CD14-positive monocyte (primary cell): ENCODE results near the gene C8G. TPM values are rescaled to one million over a fixed set of nuclear protein-coding genes. Genes with fewer than 3 reads are reported as not detected.

Experiments used
- DNase-seq, 3 donors: peaks; one replicate each; pipeline ENCODE4 v3.0.0-alpha.2; 2011 to 2022
- H2AFZ ChIP-seq: 2 replicates; pipeline ENCODE4 v1.6.0; 2012; ENCODE audit warnings: mild to moderate bottlenecking, low read depth, low read length, inconsistent platforms; ENCODE audit not compliant: insufficient read depth, poor library complexity, severe bottlenecking
- H3K27ac ChIP-seq, 2 donors: 1 replicate in 1 of 2; 2 replicates in 1 of 2; pipeline ENCODE4 v1.5.1; 2012 to 2013; ENCODE audit warnings: low read length in 2 of 2, control low read depth in 1 of 2, inconsistent platforms in 1 of 2, low read depth in 1 of 2, mild to moderate bottlenecking in 1 of 2
- H3K27me3 ChIP-seq, 2 donors: one replicate each; pipeline versions ENCODE4 v1.6.0 to v1.6.1; 2011 to 2013; ENCODE audit warnings: low read length in 2 of 2; ENCODE audit not compliant: control insufficient read depth in 2 of 2, insufficient read depth in 2 of 2
- H3K36me3 ChIP-seq, 2 donors: replicated peaks in 1 of 2; 1 replicate in 1 of 2; 2 replicates in 1 of 2; pipeline versions ENCODE4 v1.5.1 to v1.6.1; 2012 to 2013; ENCODE audit warnings: low read length in 2 of 2, control low read depth in 1 of 2, inconsistent platforms in 1 of 2, mild to moderate bottlenecking in 1 of 2; ENCODE audit not compliant: insufficient read depth in 2 of 2, control insufficient read depth in 1 of 2
- H3K4me1 ChIP-seq, 2 donors: 1 replicate in 1 of 2; 2 replicates in 1 of 2; pipeline versions ENCODE4 v1.5.1 to v1.6.1; 2012 to 2013; ENCODE audit warnings: low read length in 2 of 2, control low read depth in 1 of 2, inconsistent platforms in 1 of 2, mild to moderate bottlenecking in 1 of 2, moderate library complexity in 1 of 2; ENCODE audit not compliant: insufficient read depth in 2 of 2, control insufficient read depth in 1 of 2
- H3K4me2 ChIP-seq: replicated peaks from 2 replicates; pipeline ENCODE3; 2012; ENCODE audit warnings: low read length, moderate library complexity, mild to moderate bottlenecking; ENCODE audit not compliant: poor library complexity, severe bottlenecking; ENCODE audit errors: extremely low read depth
- H3K4me3 ChIP-seq, 3 experiments: fragments of 200-600 bp in 1 of 3; sonication (generic) in 1 of 3; replicated peaks in 1 of 3; 1 replicate in 2 of 3; 2 replicates in 1 of 3; pipeline ENCODE4 v1.5.1; 2011 to 2013; ENCODE audit warnings: low read length in 3 of 3, mild to moderate bottlenecking in 3 of 3, control low read depth in 2 of 3, low read depth in 2 of 3, inconsistent platforms in 1 of 3, moderate library complexity in 1 of 3
- H3K79me2 ChIP-seq: 2 replicates; pipeline ENCODE4 v1.6.0; 2012; ENCODE audit warnings: mild to moderate bottlenecking, control low read depth, inconsistent platforms, low read length, moderate library complexity; ENCODE audit not compliant: insufficient read depth
- H3K9ac ChIP-seq: 2 replicates; pipeline ENCODE4 v1.6.0; 2017; ENCODE audit warnings: low read length, mild to moderate bottlenecking; ENCODE audit not compliant: insufficient read depth, poor library complexity, severe bottlenecking
- H3K9me3 ChIP-seq, 2 donors: replicated peaks in 1 of 2; 1 replicate in 1 of 2; 2 replicates in 1 of 2; pipeline versions ENCODE4 v1.5.1 to v1.6.1; 2012 to 2013; ENCODE audit warnings: low read length in 2 of 2, control low read depth in 1 of 2; ENCODE audit not compliant: control insufficient read depth in 1 of 2, insufficient read depth in 1 of 2
- H4K20me1 ChIP-seq: 2 replicates; pipeline ENCODE4 v1.6.0; 2012; ENCODE audit warnings: mild to moderate bottlenecking, low read length, control low read depth, moderate library complexity; ENCODE audit not compliant: insufficient read depth
- H3K27ac Mint-ChIP-seq, 7 donors: one replicate each; pipeline ENCODE4 v1.8.0; 2020; ENCODE audit warnings: mild to moderate bottlenecking in 7 of 7, mixed read lengths in 7 of 7, moderate library complexity in 6 of 7, inconsistent platforms in 2 of 7
- H3K27me3 Mint-ChIP-seq, 3 donors: one replicate each; pipeline ENCODE4 v1.8.0; 2021 to 2022; ENCODE audit warnings: low read depth in 3 of 3, mild to moderate bottlenecking in 3 of 3, mixed read lengths in 3 of 3, moderate library complexity in 3 of 3, inconsistent platforms in 1 of 3
- H3K36me3 Mint-ChIP-seq, 2 donors: one replicate each; pipeline ENCODE4 v1.8.0; 2020; ENCODE audit warnings: mixed read lengths in 2 of 2, inconsistent platforms in 1 of 2, mild to moderate bottlenecking in 1 of 2
- H3K4me1 Mint-ChIP-seq: one replicate; pipeline ENCODE4 v1.8.0; 2020; ENCODE audit warnings: mild to moderate bottlenecking, mixed read lengths
- H3K4me3 Mint-ChIP-seq, 2 donors: one replicate each; pipeline ENCODE4 v1.8.0; 2020; ENCODE audit warnings: mild to moderate bottlenecking in 2 of 2, mixed read lengths in 2 of 2, moderate library complexity in 1 of 2
- H3K9me3 Mint-ChIP-seq, 7 donors: one replicate each; pipeline ENCODE4 v1.8.0; 2020 to 2022; ENCODE audit warnings: mixed read lengths in 7 of 7, mild to moderate bottlenecking in 6 of 7, moderate library complexity in 6 of 7, inconsistent platforms in 2 of 7
- WGBS: methylation state at CpG from one replicate; pipeline ENCODE4 v1.1.5; 2013; ENCODE audit warnings: missing lambda C conversion rate; ENCODE audit not compliant: insufficient coverage; 5-methylcytosine and 5-hydroxymethylcytosine counted together
- intact Hi-C, 2 donors: fragments of 100-400 bp; cut with micrococcal nuclease; formaldehyde crosslinking; loops; one replicate each; pipeline versions ENCODE4 v1.15.0 to v1.15.1; 2023
- polyA plus RNA-seq, 3 donors: library from polyadenylated mRNA; depleted of rRNA in 1 of 3; unstranded in 2 of 3; stranded (reverse) in 1 of 3; fragments of 300-500 nt in 2 of 3; fragments of >200 nt in 1 of 3; fragmentation: Illumina TruSeq in 2 of 3; gene quantifications; 1 replicate in 2 of 3; 2 replicates in 1 of 3; pipeline ENCODE4 v1.2.3, GENCODE V29; 2012 to 2021
- TF ChIP-seq, protein P1 (sequence below): fragments of 200-600 bp; IDR thresholded peaks from one replicate; pipeline ENCODE4 v1.8.0; 2022; ENCODE audit warnings: antibody characterized with exemption, mild to moderate bottlenecking

Gene C8G
- polyA plus RNA-seq, 3 donors = 0.55 to 0.72 TPM; not detected in 1

DNA sequence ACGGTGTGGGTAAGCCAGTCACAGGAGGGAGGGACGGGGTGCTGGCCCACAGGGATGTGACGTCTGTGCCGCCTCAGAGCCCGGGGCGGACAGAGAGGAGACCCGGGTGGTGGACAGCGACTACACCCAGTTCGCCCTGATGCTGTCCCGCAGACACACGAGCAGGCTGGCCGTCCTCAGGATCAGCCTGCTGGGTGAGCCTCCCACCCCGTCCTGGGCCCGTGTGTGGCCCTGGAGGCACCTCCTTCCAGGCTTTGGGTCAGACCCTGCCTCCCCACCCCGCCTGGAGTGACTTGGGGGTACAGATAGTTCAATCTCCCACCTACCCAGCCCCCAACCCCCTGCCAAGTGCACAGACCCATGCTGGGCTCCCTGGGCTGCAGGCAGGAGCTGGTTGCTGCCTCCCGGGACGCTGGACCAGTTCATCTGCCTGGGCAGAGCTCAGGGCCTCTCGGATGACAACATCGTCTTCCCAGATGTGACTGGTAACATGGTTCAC, 8.8 kb downstream of the C8G start:
- Mint-ChIP-seq H3K27me3 (peaks cover 0 to 5% (median 0%) of the 10 kb centered on the region in 3 donors), H3K4me1 (peaks cover 5% of the 10 kb centered on the region), H3K27ac (no peak overlapping the region), H3K36me3 (no peaks in the 10 kb centered on the region), H3K4me3 (no peak overlapping the region), H3K9me3 (peaks cover 0 to 5% (median 3%) of the 10 kb centered on the region in 7 donors)
- H3K9ac ChIP-seq = no peak overlapping the region
- no peak overlapping the region for H3K4me2 ChIP-seq
- no peaks in the 10 kb centered on the region for H3K79me2 ChIP-seq
- no peak overlapping the region for H2AFZ ChIP-seq
- no peaks in the 10 kb centered on the region for H3K27me3 ChIP-seq
- no peak overlapping the region for H3K27ac ChIP-seq
- no peaks in the 10 kb centered on the region for H3K9me3 ChIP-seq
- TF ChIP-seq, protein P1, sequence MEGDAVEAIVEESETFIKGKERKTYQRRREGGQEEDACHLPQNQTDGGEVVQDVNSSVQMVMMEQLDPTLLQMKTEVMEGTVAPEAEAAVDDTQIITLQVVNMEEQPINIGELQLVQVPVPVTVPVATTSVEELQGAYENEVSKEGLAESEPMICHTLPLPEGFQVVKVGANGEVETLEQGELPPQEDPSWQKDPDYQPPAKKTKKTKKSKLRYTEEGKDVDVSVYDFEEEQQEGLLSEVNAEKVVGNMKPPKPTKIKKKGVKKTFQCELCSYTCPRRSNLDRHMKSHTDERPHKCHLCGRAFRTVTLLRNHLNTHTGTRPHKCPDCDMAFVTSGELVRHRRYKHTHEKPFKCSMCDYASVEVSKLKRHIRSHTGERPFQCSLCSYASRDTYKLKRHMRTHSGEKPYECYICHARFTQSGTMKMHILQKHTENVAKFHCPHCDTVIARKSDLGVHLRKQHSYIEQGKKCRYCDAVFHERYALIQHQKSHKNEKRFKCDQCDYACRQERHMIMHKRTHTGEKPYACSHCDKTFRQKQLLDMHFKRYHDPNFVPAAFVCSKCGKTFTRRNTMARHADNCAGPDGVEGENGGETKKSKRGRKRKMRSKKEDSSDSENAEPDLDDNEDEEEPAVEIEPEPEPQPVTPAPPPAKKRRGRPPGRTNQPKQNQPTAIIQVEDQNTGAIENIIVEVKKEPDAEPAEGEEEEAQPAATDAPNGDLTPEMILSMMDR = no peak
- no peaks in the 10 kb centered on the region for H3K36me3 ChIP-seq
- no peaks in the 10 kb centered on the region for H4K20me1 ChIP-seq
- no peak overlapping the region for H3K4me3 ChIP-seq
- 92% methylated on average over 17 of the region's 19 CpGs for WGBS
- H3K4me1 ChIP-seq = peaks cover 13 to 15% of the 10 kb centered on the region in 2 donors
- intact Hi-C loops = loop anchor here in 1 of 2 donors (5.0 kb wide), 1 partner anchor 107 kb away; the partner anchor contains the start of gene PHPT1
- no peak for DNase-seq

DNA sequence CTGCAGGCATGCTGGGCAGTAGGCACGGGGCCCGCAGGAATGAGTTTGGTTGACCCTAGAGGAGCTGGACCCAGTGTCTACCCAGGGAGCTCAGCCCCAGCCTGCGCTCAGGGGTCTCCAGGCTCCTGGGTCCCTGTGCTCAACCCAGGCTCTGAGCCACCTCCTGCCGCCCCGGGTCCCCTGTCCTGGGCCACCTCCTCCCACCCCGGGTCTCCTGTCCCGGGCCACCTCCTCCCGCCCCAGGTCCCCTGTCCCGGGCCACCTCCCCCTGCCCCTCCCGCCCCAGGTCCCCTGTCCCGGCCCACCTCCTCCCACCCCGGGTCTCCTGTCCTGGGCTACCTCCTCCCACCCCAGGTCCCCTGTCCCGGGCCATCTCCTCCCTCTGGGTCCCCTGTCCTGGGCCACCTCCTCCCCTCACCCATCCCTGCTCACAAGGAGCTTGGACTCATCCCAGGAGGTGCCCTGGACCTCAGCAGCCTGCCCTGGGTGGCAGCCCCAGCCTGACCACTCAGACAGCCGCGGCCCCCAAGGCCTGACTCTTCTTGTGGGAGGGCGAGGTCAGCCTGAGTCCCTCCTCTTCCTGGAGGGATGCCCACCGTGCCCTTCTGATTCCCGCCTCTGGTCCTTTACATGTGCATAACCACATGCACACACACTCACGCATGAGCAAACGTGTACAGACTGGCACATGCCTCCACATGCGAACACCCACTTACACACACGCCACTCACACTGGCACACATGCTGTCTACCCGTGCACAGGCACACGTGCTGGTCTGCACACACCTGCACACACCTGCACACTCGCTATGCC, 9.4 kb downstream of the C8G start:
- WGBS = 92% methylated on average over 16 of the region's 25 CpGs

More for the DNA sequence above, 9.4 kb downstream of the C8G start:
- Histone ChIP-seq H3K9me3 (no peaks in the 10 kb centered on the region), H2AFZ (no peak overlapping the region), H3K9ac (no peak overlapping the region), H3K27me3 (no peaks in the 10 kb centered on the region), H4K20me1 (no peaks in the 10 kb centered on the region), H3K4me1 (peaks cover 7 to 10% of the 10 kb centered on the region in 2 donors), H3K79me2 (no peaks in the 10 kb centered on the region), H3K4me2 (no peak overlapping the region), H3K27ac (no peak overlapping the region), H3K4me3 (no peak overlapping the region), H3K36me3 (no peaks in the 10 kb centered on the region)
- H3K4me1 Mint-ChIP-seq = peaks cover 4% of the 10 kb centered on the region
- intact Hi-C loops = loop anchor here in 1 of 2 donors (5.0 kb wide), 1 partner anchor 107 kb away; the partner anchor contains the start of gene PHPT1
- H3K36me3 Mint-ChIP-seq = no peaks in the 10 kb centered on the region
- peaks cover 0 to 5% (median 0%) of the 10 kb centered on the region in 3 donors for H3K27me3 Mint-ChIP-seq
- H3K4me3 Mint-ChIP-seq = no peak overlapping the region
- H3K27ac Mint-ChIP-seq = no peak overlapping the region
- TF ChIP-seq, protein P1 = no peak
- DNase-seq = no peak
- H3K9me3 Mint-ChIP-seq = peaks cover 0 to 5% (median 3%) of the 10 kb centered on the region in 7 donors
